HUES48 (cell line): ENCODE measurements around the gene PCNX2.
A peak's percentile ranks its signal among the peaks of the same experiment; 100 is the strongest.

Source experiments
- H3K27ac ChIP-seq: one replicate; pipeline ENCODE4 v1.7.0; 2013; ENCODE audit warnings: low read depth, low read length, inconsistent platforms
- H3K27me3 ChIP-seq: 2 replicates; pipeline ENCODE4 v1.6.1; 2013; ENCODE audit warnings: mild to moderate bottlenecking, low read length; ENCODE audit not compliant: control insufficient read depth, insufficient read depth
- H3K36me3 ChIP-seq: 2 replicates; pipeline ENCODE4 v1.6.1; 2013; ENCODE audit warnings: low read length; ENCODE audit not compliant: control insufficient read depth, insufficient read depth
- H3K4me1 ChIP-seq: 2 replicates; pipeline ENCODE4 v1.6.1; 2013; ENCODE audit warnings: mild to moderate bottlenecking, low read length; ENCODE audit not compliant: control insufficient read depth, insufficient read depth
- H3K4me3 ChIP-seq: 2 replicates; pipeline ENCODE4 v1.5.1; 2013; ENCODE audit warnings: mild to moderate bottlenecking, low read depth, low read length
- H3K9ac ChIP-seq: 2 replicates; pipeline ENCODE4 v1.6.1; 2013; ENCODE audit warnings: mild to moderate bottlenecking, low read depth, low read length, moderate library complexity
- H3K9me3 ChIP-seq: 2 replicates; pipeline ENCODE4 v1.6.1; 2013; ENCODE audit warnings: low read length; ENCODE audit not compliant: control insufficient read depth, insufficient read depth

Gene PCNX2

DNA sequence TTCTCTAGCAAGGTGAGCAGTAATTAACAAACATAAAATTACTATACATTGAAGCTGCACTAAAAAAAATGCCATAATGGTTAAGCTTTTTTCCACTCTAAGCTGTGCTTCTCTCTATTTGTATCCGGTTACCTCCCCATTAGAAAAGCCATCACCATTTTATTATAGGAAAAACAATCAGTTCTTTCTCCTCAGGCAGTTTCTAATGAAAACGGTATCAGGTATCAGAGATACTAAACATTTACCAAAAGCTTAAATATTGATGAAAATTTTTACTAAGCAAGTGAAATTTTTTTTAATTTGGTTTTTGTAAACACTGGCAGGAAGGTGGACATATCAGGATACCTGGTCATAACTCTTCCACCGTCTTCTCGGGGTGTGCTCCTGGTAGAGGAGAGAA, 330.9 kb downstream of the PCNX2 start:
- peaks cover 11% of the 10 kb centered on the region; the same call in 1 of the 2 replicates for H3K4me1 ChIP-seq
- H3K36me3 ChIP-seq, result peaks cover 73% of the 10 kb centered on the region
- no peak overlapping the region for H3K27ac ChIP-seq
- no peaks in the 10 kb centered on the region for H3K27me3 ChIP-seq
- H3K4me3 ChIP-seq, result no peak overlapping the region
- H3K9ac ChIP-seq, result no peak overlapping the region
- no peaks in the 10 kb centered on the region for H3K9me3 ChIP-seq

DNA sequence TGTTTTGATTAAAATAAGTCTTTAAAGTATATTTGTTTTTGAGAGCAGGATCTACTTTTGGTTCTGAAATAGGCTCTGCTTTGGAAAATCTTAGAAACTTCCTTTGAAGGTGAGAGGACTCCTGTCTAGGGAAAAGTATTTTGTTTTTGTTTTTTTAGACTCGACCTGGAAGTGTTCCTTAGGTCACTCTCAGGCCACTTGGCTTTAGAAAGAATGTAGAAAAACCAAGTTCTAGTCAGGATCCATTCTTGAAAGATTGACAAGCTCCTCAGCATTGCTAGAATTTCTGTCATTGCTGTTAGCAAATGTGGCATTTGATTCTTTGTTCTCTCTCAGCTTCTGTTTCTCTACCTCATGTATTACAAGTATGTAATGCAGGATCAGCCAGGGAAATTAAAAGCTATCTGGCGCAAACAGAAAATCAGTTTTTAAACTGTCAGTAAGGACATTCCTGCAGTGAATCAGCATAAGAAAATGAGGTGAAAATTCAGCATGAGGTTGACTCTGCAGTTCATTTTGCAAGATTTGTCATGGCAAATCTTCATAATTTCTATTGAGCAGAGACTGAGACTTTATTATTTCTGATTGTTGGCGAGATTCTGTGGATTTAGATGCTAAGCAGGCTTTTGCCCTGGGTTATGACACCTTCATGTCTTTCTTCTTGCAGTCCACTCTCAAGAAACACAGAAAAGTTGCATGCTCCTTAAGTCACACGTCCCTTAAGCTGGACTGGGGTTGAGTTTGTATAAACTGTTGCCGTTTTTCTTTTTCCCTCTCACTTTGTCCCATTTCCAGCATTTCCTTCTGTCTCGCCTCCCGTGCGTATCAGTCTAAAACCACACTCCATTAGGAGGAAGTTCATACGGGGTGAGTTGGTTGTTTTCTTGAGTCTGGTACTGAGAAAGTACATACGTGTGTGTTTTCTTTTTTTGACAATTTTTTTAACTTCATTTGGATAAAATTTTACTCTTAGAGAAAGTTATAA, 332.5 kb downstream of the PCNX2 start:
- Histone ChIP-seq H3K4me1 (peaks cover 11% of the 10 kb centered on the region; the same call in 1 of the 2 replicates), H3K27me3 (no peaks in the 10 kb centered on the region), H3K27ac (peak overlapping the region; percentile 3), H3K9ac (no peak overlapping the region), H3K4me3 (no peak overlapping the region), H3K36me3 (peaks cover 72% of the 10 kb centered on the region), H3K9me3 (no peaks in the 10 kb centered on the region)

DNA sequence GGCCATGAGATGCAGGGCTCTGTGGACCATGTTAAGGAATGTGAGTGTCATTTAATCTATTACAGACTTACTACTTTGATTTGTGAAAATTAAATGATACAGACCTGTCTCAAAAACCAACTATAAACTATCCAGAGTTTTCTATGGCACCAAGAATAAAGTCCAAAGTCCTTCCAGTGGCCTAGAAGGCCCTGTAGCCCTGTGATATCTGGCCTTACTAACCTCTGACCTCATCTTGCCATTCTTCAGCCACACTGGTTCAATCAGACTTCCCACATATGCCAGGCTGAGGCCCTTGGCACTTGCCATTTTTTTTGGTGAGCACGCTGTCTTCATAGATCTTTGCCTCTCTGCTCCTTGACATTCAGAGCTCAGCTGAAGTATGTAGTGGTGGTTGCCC, 337.5 kb downstream of the PCNX2 start:
- no peaks in the 10 kb centered on the region for H3K27me3 ChIP-seq
- no peak overlapping the region for H3K9ac ChIP-seq
- peaks cover 64% of the 10 kb centered on the region for H3K36me3 ChIP-seq
- H3K9me3 ChIP-seq, result no peaks in the 10 kb centered on the region
- H3K4me3 ChIP-seq, result no peak overlapping the region
- no peak overlapping the region for H3K27ac ChIP-seq
- H3K4me1 ChIP-seq, result peaks cover 17% of the 10 kb centered on the region

DNA sequence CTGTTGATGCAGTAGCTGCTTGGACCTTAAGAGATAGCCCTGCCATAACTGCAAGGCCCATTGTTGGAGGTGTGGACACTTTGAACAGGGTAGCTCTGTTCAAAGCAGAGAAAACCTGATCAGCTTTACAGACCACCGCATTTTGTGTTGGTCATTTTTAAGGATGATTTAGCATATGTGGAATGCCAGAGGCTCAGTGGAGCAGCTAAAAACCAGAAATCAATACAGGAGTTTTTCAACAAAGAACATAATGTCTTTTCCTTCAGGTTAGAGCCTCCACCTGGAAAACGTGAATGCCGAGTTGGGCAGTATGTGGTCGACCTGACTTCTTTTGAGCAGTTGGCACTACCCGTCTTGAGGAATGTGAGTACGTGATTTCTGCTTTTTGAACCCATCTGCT, 339.4 kb downstream of the PCNX2 start:
- Histone ChIP-seq H3K9ac (no peak overlapping the region), H3K36me3 (peaks cover 50% of the 10 kb centered on the region), H3K27ac (no peak overlapping the region), H3K4me3 (no peak overlapping the region), H3K27me3 (no peaks in the 10 kb centered on the region), H3K9me3 (no peaks in the 10 kb centered on the region), H3K4me1 (peaks cover 24% of the 10 kb centered on the region)

DNA sequence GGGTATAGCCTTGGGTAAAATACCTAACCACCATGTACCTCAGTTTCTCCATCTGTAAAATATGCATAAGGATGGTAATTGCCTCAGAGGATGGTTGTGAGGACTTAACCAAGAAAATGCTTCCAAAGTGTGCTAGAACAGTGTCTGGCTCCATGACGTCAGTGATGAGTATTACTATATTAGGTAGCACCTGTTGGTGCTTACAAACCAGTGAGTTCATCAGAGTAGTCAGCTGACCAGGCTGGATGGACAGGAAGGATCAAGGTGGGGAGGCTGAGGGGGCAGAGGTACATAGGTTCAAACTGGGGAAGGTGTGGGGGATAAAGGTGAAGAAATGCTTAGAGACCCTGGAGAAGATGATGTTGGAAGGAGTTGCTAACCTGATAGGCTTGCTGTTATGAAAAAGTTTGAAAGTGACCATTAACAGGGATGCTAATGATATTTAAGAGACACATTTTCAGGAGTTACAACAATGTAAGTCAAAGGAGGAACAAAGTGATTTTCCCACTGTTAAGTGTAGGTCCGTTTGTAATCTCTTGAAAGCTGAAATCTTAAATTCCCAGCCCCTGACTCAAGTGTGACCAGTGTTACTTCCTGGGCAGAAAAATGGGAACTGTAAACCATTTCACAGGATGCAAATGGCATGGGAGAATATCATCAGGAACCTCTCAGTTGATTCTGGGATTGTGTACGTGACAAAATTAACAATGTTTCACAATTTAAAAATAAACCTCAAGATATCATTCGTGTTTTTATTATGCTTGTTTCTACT, 340.7 kb downstream of the PCNX2 start:
- H3K4me3 ChIP-seq, result no peak overlapping the region
- peaks cover 42% of the 10 kb centered on the region for H3K36me3 ChIP-seq
- no peak overlapping the region for H3K27ac ChIP-seq
- H3K9ac ChIP-seq, result no peak overlapping the region
- no peaks in the 10 kb centered on the region for H3K9me3 ChIP-seq
- peaks cover 26% of the 10 kb centered on the region for H3K4me1 ChIP-seq
- H3K27me3 ChIP-seq, result no peaks in the 10 kb centered on the region

DNA sequence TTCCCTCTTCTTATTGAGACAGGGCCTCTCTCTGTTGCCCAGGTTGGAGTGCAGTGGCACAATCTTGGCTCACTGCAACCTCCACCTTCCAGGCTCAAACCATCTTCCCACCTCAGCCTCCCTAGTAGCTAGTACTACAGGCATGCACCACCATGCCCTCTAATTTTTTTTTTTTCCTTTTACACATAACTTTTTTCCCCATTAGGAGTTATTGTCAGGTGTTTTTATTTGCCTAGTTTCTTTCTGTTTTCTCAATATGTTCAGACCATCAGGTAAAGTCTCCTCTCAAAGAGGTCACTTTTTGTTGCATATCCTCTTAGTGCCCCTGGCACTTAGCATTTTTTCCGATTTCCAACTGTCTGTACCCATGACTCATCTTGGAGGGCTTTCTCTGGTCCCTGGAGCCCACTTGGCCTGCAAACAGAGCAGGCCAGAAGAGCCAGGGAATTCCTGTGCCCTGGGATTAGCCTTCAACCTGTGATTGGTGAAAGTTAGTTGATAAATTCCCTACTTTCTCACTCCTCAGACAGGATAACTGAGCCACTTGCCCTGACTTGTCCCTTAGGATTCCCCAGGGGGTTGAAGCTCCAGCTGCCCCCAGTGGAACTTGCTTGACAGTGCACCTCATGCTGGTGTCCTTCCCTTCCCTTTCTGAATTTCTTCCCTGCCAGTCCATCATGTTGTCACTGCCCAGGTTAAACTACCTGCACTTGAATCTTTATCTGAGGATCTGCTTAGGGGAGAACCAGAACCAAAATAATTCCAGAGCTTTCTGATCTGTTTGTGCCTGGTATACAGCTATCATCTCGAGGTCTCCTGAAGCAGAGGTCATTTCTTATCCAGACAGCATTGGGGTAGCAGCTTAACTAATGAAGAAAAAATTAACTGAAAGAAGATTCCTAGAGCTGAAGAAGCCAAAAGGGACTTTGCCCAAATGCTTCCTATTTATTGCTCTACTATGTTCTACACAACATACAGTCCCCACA, 342.7 kb downstream of the PCNX2 start:
- no peak overlapping the region for H3K4me3 ChIP-seq
- H3K27ac ChIP-seq, result peak overlapping the region; percentile 84

DNA sequence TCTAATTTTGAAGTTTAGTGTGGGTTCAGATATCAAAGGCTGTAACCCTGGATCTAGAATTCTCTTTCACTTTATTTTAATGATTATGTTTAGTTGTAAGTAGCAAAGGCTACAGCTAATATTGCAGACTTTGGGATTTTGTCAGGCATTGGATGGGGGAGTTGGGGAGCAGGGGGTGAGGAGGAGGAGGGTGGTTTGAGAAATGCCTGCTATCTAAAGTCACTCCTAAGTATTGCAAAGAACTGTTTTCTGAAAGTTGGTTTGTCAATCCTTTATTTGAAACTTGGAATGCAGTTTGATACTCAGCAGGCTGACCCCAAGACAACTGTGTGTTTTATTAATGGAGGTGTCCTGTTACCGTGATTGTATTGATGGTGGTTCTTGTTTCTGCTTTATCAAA, 343.9 kb downstream of the PCNX2 start:
- no peak overlapping the region for H3K27ac ChIP-seq
- H3K9ac ChIP-seq, result no peak overlapping the region

More for the DNA sequence above, 342.7 kb downstream of the PCNX2 start:
- peaks cover 23% of the 10 kb centered on the region for H3K36me3 ChIP-seq
- no peaks in the 10 kb centered on the region for H3K27me3 ChIP-seq
- H3K9ac ChIP-seq, result no peak overlapping the region
- H3K9me3 ChIP-seq, result no peaks in the 10 kb centered on the region
- H3K4me1 ChIP-seq, result peaks cover 28% of the 10 kb centered on the region

DNA sequence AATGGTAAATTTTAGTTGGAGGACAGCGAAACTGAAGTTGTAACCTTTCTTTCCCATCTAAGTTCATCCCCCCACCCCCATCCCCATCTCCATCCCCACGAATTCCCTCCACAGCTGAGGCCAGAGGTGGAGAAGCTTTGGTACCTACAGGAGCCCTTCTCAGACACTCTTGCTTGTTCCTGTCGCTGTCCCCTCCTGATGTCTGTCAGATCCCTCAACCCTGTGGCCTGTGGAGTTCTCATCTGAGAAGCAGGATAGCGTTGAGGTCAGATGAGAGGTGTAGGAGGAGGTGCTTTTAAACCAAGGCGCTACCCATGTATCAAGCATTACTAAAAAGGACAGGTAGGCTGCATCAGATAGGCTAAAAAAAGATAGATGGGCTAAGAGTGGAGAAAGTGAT, 344.3 kb downstream of the PCNX2 start:
- Histone ChIP-seq H3K4me1 (peaks cover 28% of the 10 kb centered on the region), H3K36me3 (peaks cover 8% of the 10 kb centered on the region), H3K27me3 (no peaks in the 10 kb centered on the region), H3K27ac (no peak overlapping the region), H3K9me3 (no peaks in the 10 kb centered on the region), H3K9ac (peak overlapping the region; percentile 69), H3K4me3 (peak overlapping the region; percentile 89)

More for the DNA sequence above, 343.9 kb downstream of the PCNX2 start:
- Histone ChIP-seq H3K9me3 (no peaks in the 10 kb centered on the region), H3K27me3 (no peaks in the 10 kb centered on the region), H3K4me1 (peaks cover 28% of the 10 kb centered on the region), H3K36me3 (peaks cover 11% of the 10 kb centered on the region), H3K4me3 (peak overlapping the region; percentile 89)

DNA sequence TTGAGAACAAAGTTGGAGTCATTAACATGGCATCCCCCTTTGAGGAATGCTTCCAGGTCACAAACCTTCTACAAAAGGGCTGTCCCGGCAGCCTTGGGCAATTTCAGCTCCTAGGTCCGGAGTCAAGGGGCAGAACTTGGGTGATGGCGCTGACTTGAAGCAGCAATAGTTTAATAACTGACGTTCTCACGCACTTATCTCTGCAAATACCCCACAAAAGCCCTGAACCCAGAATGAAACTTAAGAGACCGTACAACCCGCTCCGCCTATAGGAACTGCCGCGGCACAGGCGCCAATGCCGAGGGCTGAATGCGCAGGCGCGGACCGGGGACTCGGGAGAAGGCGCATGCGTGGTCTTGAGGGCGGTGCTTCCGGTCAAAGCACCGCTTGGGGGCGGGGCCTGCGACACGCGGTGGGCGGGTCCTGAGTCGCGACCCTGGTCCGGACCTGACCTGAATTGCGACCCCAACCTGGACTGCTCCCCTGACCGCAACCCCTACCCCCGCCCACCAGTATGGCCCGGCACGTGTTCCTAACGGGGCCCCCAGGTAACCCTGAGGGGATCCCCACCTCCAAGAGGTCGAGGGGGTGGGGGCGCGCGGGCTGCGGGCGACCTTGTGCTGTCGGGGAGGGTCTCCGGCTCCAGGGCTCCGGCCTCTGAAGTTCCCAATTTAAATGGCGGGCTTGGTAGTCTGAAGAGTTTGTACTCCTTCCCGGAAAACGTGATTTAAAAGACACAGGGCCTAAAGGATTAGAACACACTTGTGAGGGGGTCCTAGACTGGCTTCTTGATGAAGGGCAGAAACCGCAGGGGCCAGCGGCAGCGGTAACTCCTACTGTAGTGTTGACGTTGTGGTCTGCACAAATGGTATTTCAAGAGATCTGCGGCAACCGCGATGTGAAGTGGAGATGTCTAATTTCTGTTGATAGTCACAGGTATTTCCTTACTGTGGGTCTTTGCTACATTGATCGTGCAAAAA, 345.0 kb downstream of the PCNX2 start, which contains the start of gene NTPCR:
TSS of gene NTPCR (plus strand) at position 415 of the 980 bp plus-strand sequence. CDS start at position 515, 100 bp downstream.
- Histone ChIP-seq H3K27me3 (no peaks in the 10 kb centered on the region), H3K9ac (peak within 1 kb of the TSS; percentile 90), H3K4me3 (peak within 1 kb of the TSS; percentile 89), H3K27ac (peak within 1 kb of the TSS; percentile 95), H3K36me3 (peaks cover under 1% of the 10 kb centered on the region; the same call in 1 of the 2 replicates), H3K4me1 (peaks cover 28% of the 10 kb centered on the region), H3K9me3 (no peaks in the 10 kb centered on the region)
